SIG-M5 treated with dmso at 0.1 percent for 504 hours (cell line): Measurements from ENCODE around the gene ALK.

Experiments used
- DNase-seq: peaks from one replicate; lab custom pipeline; 2025; ENCODE audit not compliant: unreplicated experiment; lab: John Stamatoyannopoulos, UW

ALK gene

GRCh38 chr2:29218071-29218470 is 703.3 kb downstream of the ALK start:
- DNase-seq: no peak

- DNase-seq: no peak
Observed at GRCh38 chr2:29216609-29216909, 704.8 kb downstream of the ALK start.

- DNase-seq: no peak
Observed at GRCh38 chr2:29215739-29216608, 705.4 kb downstream of the ALK start.

GRCh38 chr2:29215073-29215472 is 706.3 kb downstream of the ALK start:
- DNase-seq: no peak

- no peak for DNase-seq
Observed at GRCh38 chr2:29213888-29214291, 707.5 kb downstream of the ALK start.

- no peak for DNase-seq
Observed at GRCh38 chr2:29212009-29212408, 709.4 kb downstream of the ALK start.

GRCh38 chr2:29209551-29209950 is 711.8 kb downstream of the ALK start:
- DNase-seq: no peak

- no peak for DNase-seq
Observed at GRCh38 chr2:29207352-29208148, 713.8 kb downstream of the ALK start.

GRCh38 chr2:29206941-29207340 is 714.4 kb downstream of the ALK start:
- DNase-seq: no peak

- DNase-seq: no peak
Observed at GRCh38 chr2:29202819-29203495, 718.4 kb downstream of the ALK start.

GRCh38 chr2:29201979-29202378 is 719.4 kb downstream of the ALK start:
- no peak for DNase-seq

GRCh38 chr2:29196792-29197788 is 724.3 kb downstream of the ALK start:
- peak; percentile 61 for DNase-seq

GRCh38 chr2:29195796-29196195 is 725.6 kb downstream of the ALK start:
- DNase-seq: no peak

- DNase-seq: no peak
Observed at GRCh38 chr2:29193681-29194080, 727.7 kb downstream of the ALK start.

GRCh38 chr2:29193111-29193510 is 728.3 kb downstream of the ALK start:
- DNase-seq: no peak

GRCh38 chr2:29192526-29192925 is 728.9 kb downstream of the ALK start:
- no peak for DNase-seq

- no peak for DNase-seq
Observed at GRCh38 chr2:29191817-29192216, 729.6 kb downstream of the ALK start.

GRCh38 chr2:29189052-29189451 is 732.3 kb downstream of the ALK start:
- DNase-seq: no peak

- DNase-seq: no peak
Observed at GRCh38 chr2:29187926-29188325, 733.5 kb downstream of the ALK start.

- DNase-seq: no peak
Observed at GRCh38 chr2:29186817-29187216, 734.6 kb downstream of the ALK start.

GRCh38 chr2:29184531-29184930 is 736.9 kb downstream of the ALK start:
- no peak for DNase-seq
